ENCODE measurements around the gene ACSM3.

Gene ACSM3

DNA sequence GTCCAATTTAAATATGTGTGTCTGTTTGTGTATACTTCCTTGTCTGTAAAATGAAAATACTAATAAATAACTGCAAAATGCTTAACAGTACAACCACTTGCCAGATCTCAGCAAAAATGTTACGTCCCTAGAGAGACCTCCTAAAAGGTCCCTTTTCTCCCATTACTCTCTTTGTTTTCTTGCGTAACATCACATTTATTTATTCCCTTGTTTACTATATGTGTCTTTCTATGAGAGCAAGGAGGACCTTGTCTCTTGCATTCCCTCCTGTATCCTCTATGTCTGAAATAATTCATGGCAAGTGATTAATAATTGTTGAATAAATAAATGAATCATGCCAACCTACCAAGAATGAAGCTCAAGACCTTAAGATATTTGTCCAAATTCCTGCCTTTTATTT lies 1.9 kb downstream of the ACSM3 start:
- no peak overlapping the region for H3K4me3 ChIP-seq

DNA sequence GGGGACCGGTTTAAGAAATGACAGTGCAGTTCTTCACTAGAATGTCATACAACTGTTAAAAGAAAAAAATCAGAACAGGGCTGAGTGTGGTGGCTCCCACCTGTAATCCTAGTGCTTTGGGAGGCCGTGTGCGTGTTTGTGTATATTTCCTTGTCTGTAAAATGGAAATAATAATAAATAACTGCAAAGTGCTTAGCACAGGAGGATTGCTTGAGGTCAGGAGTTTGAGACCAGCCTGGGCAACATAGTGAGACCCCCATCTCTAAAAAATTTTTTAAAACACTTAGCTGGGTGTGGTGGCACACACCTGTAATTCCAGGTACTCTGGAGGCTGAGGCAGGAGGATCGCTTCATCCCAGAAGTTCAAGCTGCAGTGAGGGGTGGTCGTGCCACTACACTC lies 2.5 kb downstream of the ACSM3 start:
- Histone ChIP-seq H3K9ac (no peak overlapping the region), H3K27me3 (no peaks in the 10 kb centered on the region), H3K4me2 (no peak overlapping the region), H4K20me1 (no peaks in the 10 kb centered on the region), H3K36me3 (no peaks in the 10 kb centered on the region), H3K9me3 (replicated peaks in 1 of 11) (peaks cover 4 to 23% (median 21%) of the 10 kb centered on the region in 11 experiments; a peak in 20 of 22 replicates), H3K4me1 (peaks cover 0 to 4% (median 0%) of the 10 kb centered on the region in 10 experiments; a peak in 1 of 20 replicates), H3K4me3 (no peak overlapping the region), H3K27ac (no peak overlapping the region)
- TF ChIP-seq Cebpa-rat (IDR thresholded peaks at IDR 0.05): no peak

More for the DNA sequence above, 1.9 kb downstream of the ACSM3 start:
- Histone ChIP-seq H3K27ac (no peak overlapping the region), H4K20me1 (no peaks in the 10 kb centered on the region), H3K9me3 (replicated peaks in 1 of 11) (peaks cover 4 to 28% (median 26%) of the 10 kb centered on the region in 11 experiments; a peak in 20 of 22 replicates), H3K9ac (no peak overlapping the region), H3K4me1 (peaks cover 0 to 4% (median 0%) of the 10 kb centered on the region in 10 experiments; a peak in 2 of 20 replicates), H3K36me3 (no peaks in the 10 kb centered on the region), H3K4me2 (no peak overlapping the region), H3K27me3 (no peaks in the 10 kb centered on the region)
- TF ChIP-seq Cebpa-rat (IDR thresholded peaks at IDR 0.05): no peak

- Histone ChIP-seq H3K9me3 (replicated peaks in 1 of 11) (peaks cover 3 to 12% (median 9%) of the 10 kb centered on the region in 11 experiments; a peak in 19 of 22 replicates), H3K9ac (no peak overlapping the region), H3K36me3 (no peaks in the 10 kb centered on the region), H3K4me1 (peaks cover 0 to 4% (median 0%) of the 10 kb centered on the region in 10 experiments; a peak in 1 of 20 replicates), H3K4me3 (no peak overlapping the region), H3K27ac (no peak overlapping the region), H3K27me3 (no peaks in the 10 kb centered on the region), H3K4me2 (no peak overlapping the region), H4K20me1 (no peaks in the 10 kb centered on the region)
- no peak for TF ChIP-seq Cebpa-rat (IDR thresholded peaks at IDR 0.05)
Observed at GRCh38 chr16:20767577-20767976, 3.8 kb downstream of the ACSM3 start.

GRCh38 chr16:20768121-20768520 lies 4.3 kb downstream of the ACSM3 start:
- H3K27me3 ChIP-seq: no peaks in the 10 kb centered on the region
- H3K4me3 ChIP-seq: no peak overlapping the region
- no peak for TF ChIP-seq Cebpa-rat (IDR thresholded peaks at IDR 0.05)
- H3K9ac ChIP-seq: no peak overlapping the region
- H4K20me1 ChIP-seq: no peaks in the 10 kb centered on the region
- no peaks in the 10 kb centered on the region for H3K36me3 ChIP-seq
- peaks cover 3 to 8% (median 4%) of the 10 kb centered on the region in 11 experiments; a peak in 14 of 22 replicates for H3K9me3 ChIP-seq (replicated peaks in 1 of 11)
- H3K4me2 ChIP-seq: no peak overlapping the region
- peaks cover 0 to 4% (median 0%) of the 10 kb centered on the region in 10 experiments; a peak in 1 of 20 replicates for H3K4me1 ChIP-seq
- no peak overlapping the region for H3K27ac ChIP-seq

- H3K27me3 ChIP-seq: no peaks in the 10 kb centered on the region
- no peak for TF ChIP-seq Cebpa-rat (IDR thresholded peaks at IDR 0.05)
- H3K4me2 ChIP-seq: no peak overlapping the region
- no peak overlapping the region for H3K9ac ChIP-seq
- H4K20me1 ChIP-seq: no peaks in the 10 kb centered on the region
- no peak overlapping the region for H3K27ac ChIP-seq
- no peak overlapping the region for H3K4me3 ChIP-seq
- H3K4me1 ChIP-seq: no peaks in the 10 kb centered on the region
- H3K9me3 ChIP-seq (replicated peaks in 1 of 11): peaks cover 0 to 6% (median 0%) of the 10 kb centered on the region in 11 experiments; a peak in 2 of 22 replicates
- H3K36me3 ChIP-seq: no peaks in the 10 kb centered on the region
Observed at GRCh38 chr16:20768818-20769217, 5.0 kb downstream of the ACSM3 start.

DNA sequence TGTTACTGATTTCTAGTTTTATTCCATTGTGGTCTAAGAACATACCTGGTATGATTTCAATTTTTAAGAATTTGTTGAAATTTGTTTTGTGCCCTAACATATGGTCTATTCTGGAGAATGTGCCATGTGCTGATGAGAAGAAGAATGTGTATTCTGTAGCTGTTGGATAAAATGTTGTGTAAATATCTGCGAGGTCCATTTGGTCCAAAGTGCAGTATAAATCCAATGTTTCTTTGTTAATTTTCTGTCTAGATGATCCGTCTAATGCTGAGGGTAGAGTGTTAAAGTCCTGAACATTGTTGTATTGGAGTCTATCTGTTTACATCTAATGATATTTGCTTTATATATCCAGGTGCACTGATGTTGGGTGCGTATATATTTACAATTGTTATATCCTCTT lies 9.9 kb downstream of the ACSM3 start:
- Histone ChIP-seq H3K36me3 (no peaks in the 10 kb centered on the region), H4K20me1 (no peaks in the 10 kb centered on the region), H3K27ac (no peak overlapping the region), H3K27me3 (no peaks in the 10 kb centered on the region), H3K9me3 (replicated peaks in 1 of 11) (peaks cover 0 to 6% (median 0%) of the 10 kb centered on the region in 11 experiments; a peak in 2 of 22 replicates), H3K4me1 (no peaks in the 10 kb centered on the region), H3K9ac (no peak overlapping the region), H3K4me3 (no peak overlapping the region), H3K4me2 (no peak overlapping the region)
- no peak for TF ChIP-seq Cebpa-rat (IDR thresholded peaks at IDR 0.05)

- Histone ChIP-seq H3K27ac (no peak overlapping the region), H4K20me1 (no peaks in the 10 kb centered on the region), H3K9me3 (replicated peaks in 1 of 11) (peaks cover 0 to 6% (median 0%) of the 10 kb centered on the region in 11 experiments; a peak in 2 of 22 replicates), H3K9ac (no peak overlapping the region), H3K4me3 (no peak overlapping the region), H3K27me3 (no peaks in the 10 kb centered on the region), H3K4me2 (no peak overlapping the region), H3K36me3 (no peaks in the 10 kb centered on the region), H3K4me1 (no peaks in the 10 kb centered on the region)
- no peak for TF ChIP-seq Cebpa-rat (IDR thresholded peaks at IDR 0.05)
Observed at GRCh38 chr16:20774703-20775362, 11.0 kb downstream of the ACSM3 start.

DNA sequence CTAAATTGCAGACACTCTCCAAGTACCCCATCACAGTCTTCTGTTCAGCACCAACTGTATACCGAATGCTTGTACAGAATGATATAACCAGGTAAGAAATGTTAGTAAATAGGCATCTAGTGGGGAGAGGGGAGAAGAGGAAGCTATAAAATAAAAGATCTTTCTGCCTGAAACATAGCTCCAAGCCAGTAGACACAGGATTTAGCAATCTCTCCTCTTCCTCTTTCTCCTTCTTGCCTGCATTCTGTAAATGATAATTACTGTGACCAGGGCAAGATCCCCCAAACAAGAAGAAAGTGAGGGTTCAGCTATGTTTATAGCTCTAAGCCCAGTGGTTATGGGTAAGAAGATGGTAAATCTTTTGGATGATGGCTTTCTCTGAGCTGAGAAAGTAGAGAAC lies 17.9 kb downstream of the ACSM3 start:
- no peaks in the 10 kb centered on the region for H4K20me1 ChIP-seq

DNA sequence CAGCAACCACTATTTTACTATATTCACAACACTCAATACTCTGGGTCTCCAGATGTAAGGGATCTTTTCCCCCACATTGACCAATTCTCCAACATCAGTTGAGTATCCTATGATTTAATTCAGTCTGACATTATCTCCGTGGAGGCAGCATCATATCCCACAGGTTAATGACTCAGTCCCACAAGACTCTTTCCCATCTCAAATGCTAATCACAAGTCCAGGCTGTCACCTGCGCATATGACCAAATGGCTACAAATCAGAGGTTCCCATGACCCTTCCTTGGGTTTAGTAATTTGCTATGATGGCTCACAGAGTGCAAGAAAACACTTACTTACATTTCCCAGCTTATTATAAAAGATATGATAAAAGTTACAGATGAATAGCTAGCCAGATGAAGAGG lies 18.7 kb downstream of the ACSM3 start:
- Histone ChIP-seq H3K4me3 (no peak overlapping the region), H3K9me3 (replicated peaks in 1 of 11) (peaks cover 0 to 4% (median 0%) of the 10 kb centered on the region in 11 experiments; a peak in 1 of 22 replicates), H3K27ac (no peak overlapping the region), H3K9ac (no peak overlapping the region), H3K4me2 (peak overlapping the region in 1 of 11 experiments; percentile 1; a peak in 1 of 22 replicates), H4K20me1 (no peaks in the 10 kb centered on the region), H3K4me1 (peaks cover 0 to 14% (median 0%) of the 10 kb centered on the region in 10 experiments; a peak in 2 of 20 replicates), H3K27me3 (no peaks in the 10 kb centered on the region), H3K36me3 (no peaks in the 10 kb centered on the region)
- TF ChIP-seq Cebpa-rat (IDR thresholded peaks at IDR 0.05): no peak

More for the DNA sequence above, 17.9 kb downstream of the ACSM3 start:
- TF ChIP-seq Cebpa-rat (IDR thresholded peaks at IDR 0.05): no peak
- H3K4me2 ChIP-seq: peak overlapping the region in 2 of 11 experiments; percentile 4 to 15; a peak in 2 of 22 replicates
- H3K27ac ChIP-seq: no peak overlapping the region
- no peaks in the 10 kb centered on the region for H3K36me3 ChIP-seq
- peaks cover 0 to 4% (median 0%) of the 10 kb centered on the region in 11 experiments; a peak in 1 of 22 replicates for H3K9me3 ChIP-seq (replicated peaks in 1 of 11)
- H3K27me3 ChIP-seq: no peaks in the 10 kb centered on the region
- H3K4me3 ChIP-seq: no peak overlapping the region
- peaks cover 0 to 14% (median 0%) of the 10 kb centered on the region in 10 experiments; a peak in 2 of 20 replicates for H3K4me1 ChIP-seq
- H3K9ac ChIP-seq: no peak overlapping the region
